NCI-H2107 (cell line): Measurements from ENCODE around the gene VPS33B.

Experiments
- DNase-seq: peaks from one replicate; lab custom pipeline; 2025; lab: John Stamatoyannopoulos, UW

The VPS33B gene

DNA sequence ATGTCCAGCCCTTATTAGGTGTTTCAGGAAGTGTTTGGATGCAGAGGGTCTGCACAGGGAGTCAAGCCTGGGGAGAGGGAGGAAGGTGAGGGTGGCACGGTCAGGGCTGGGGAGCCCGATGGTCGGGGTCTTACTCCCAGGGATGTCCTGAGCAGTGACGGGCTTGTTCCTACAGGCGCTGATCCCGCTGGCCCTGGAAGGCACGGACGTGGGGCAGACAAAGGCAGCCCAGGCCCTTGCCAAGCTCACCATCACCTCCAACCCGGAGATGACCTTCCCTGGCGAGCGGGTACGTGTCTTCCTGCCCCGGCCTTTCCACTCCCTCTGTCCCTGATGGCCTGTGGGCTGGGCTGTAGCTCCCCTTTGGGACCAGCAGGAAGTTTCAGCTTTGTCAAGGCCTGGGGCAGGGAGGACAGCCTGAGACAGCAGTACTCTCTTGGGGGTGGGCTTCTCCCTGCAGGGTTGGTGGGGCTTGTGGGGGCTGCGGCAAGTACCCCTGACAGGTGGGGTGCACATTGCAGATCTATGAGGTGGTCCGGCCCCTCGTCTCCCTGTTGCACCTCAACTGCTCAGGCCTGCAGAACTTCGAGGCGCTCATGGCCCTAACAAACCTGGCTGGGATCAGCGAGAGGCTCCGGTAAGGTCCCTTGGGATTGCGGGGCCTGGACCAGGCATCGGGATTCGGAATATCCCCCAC is 72.3 kb downstream of the VPS33B start:
- DNase-seq: no peak
